NT2/D1 (cell line): Measurements from ENCODE around the gene ACP4.

ENCODE experiments used
- YY1 ChIP-seq: IDR thresholded peaks from 2 replicates; pipeline ENCODE4 v1.6.1; 2011; ENCODE audit not compliant: insufficient read length, insufficient read depth
- ZNF274 ChIP-seq: IDR thresholded peaks from 2 replicates; pipeline ENCODE4 v1.6.1; 2011; ENCODE audit warnings: mild to moderate bottlenecking, low read depth, low read length

- TF ChIP-seq ZNF274 (no peak), YY1 (no peak)
Observed at GRCh38 chr19:50753879-50754278, 36.3 kb upstream of the ACP4 start.
